Neural progenitor cell (in vitro differentiated cells): ENCODE measurements around the gene ELF1. TPM values are rescaled to one million over a fixed set of nuclear protein-coding genes. Genes with fewer than 3 reads are reported as not detected.
"Not testable (repeated sequence)": the region's sequence is repeated elsewhere in the genome, so short reads cannot be mapped to it uniquely, and the experiment has no call there.

Source experiments
- DNase-seq: peaks from one replicate; pipeline ENCODE4 v3.0.0-alpha.2; 2016; ENCODE audit warnings: low spot score
- H2AFZ ChIP-seq: fragments of 200-600 bp; sonication (generic); replicated peaks from 2 replicates; pipeline ENCODE4 v1.6.1; 2016; ENCODE audit warnings: antibody characterized with exemption
- H3F3A ChIP-seq: fragments of 200-600 bp; sonication (generic); 2 replicates; pipeline ENCODE4 v1.6.1; 2016; ENCODE audit warnings: antibody characterized with exemption, low read depth
- H3K27ac ChIP-seq: fragments of 200-600 bp; sonication (generic); 2 replicates; pipeline ENCODE4 v1.5.1; 2016; ENCODE audit warnings: mild to moderate bottlenecking
- H3K27me3 ChIP-seq: fragments of 200-600 bp; sonication (generic); 2 replicates; pipeline ENCODE4 v1.6.1; 2016; ENCODE audit warnings: mild to moderate bottlenecking, moderate library complexity
- H3K36me3 ChIP-seq: fragments of 200-600 bp; sonication (generic); 2 replicates; pipeline ENCODE4 v1.5.1; 2016
- H3K4me1 ChIP-seq: fragments of 200-600 bp; sonication (generic); 2 replicates; pipeline ENCODE4 v1.6.1; 2016; ENCODE audit warnings: mixed run types
- H3K4me2 ChIP-seq: fragments of 200-600 bp; sonication (generic); 2 replicates; pipeline ENCODE4 v1.6.1; 2016
- H3K4me3 ChIP-seq: fragments of 200-600 bp; sonication (generic); 2 replicates; pipeline ENCODE4 v1.5.1; 2016
- H3K79me2 ChIP-seq: fragments of 200-600 bp; sonication (generic); 2 replicates; pipeline ENCODE4 v1.6.1; 2016; ENCODE audit warnings: low read depth
- H3K9ac ChIP-seq: fragments of 200-600 bp; sonication (generic); 2 replicates; pipeline ENCODE4 v1.6.1; 2016
- H3K9me3 ChIP-seq: fragments of 200-600 bp; sonication (generic); 2 replicates; pipeline ENCODE4 v1.5.1; 2016; ENCODE audit warnings: low read depth
- H4K20me1 ChIP-seq: fragments of 200-600 bp; sonication (generic); 2 replicates; pipeline ENCODE4 v1.6.1; 2016; ENCODE audit warnings: low read depth
- H3K27ac Mint-ChIP-seq: 3 replicates; pipeline ENCODE4 v1.8.0; 2021; ENCODE audit warnings: mixed read lengths
- H3K27me3 Mint-ChIP-seq: 2 replicates; pipeline ENCODE4 v1.8.0; 2022; ENCODE audit warnings: low read depth, mild to moderate bottlenecking, inconsistent platforms, moderate library complexity, mixed read lengths; ENCODE audit not compliant: insufficient read depth
- H3K36me3 Mint-ChIP-seq: 3 replicates; pipeline ENCODE4 v1.8.0; 2021; ENCODE audit warnings: mixed read lengths
- H3K4me1 Mint-ChIP-seq: 3 replicates; pipeline ENCODE4 v1.8.0; 2021; ENCODE audit warnings: mixed read lengths
- H3K4me3 Mint-ChIP-seq: 3 replicates; pipeline ENCODE4 v1.8.0; 2021; ENCODE audit warnings: mild to moderate bottlenecking, moderate library complexity, mixed read lengths
- H3K9me3 Mint-ChIP-seq: 3 replicates; pipeline ENCODE4 v1.8.0; 2020; ENCODE audit warnings: mixed read lengths
- CTCF ChIP-seq: fragments of 200-600 bp; sonication (generic); IDR thresholded peaks from 2 replicates; pipeline ENCODE4 v1.5.1; 2017; ENCODE audit warnings: antibody characterized with exemption, mild to moderate bottlenecking
- EZH2 ChIP-seq: fragments of 200-600 bp; sonication (generic); IDR thresholded peaks from 2 replicates; pipeline ENCODE4 v1.6.1; 2017; ENCODE audit warnings: antibody characterized with exemption, mild to moderate bottlenecking, moderate library complexity
- EZH2phosphoT487 ChIP-seq: fragments of 200-600 bp; sonication (generic); IDR thresholded peaks from 2 replicates; pipeline ENCODE4 v1.6.1; 2017; ENCODE audit warnings: antibody characterized with exemption
- total RNA-seq: library from RNA; depleted of rRNA; stranded (reverse); fragments of >200 nt; gene quantifications from 2 replicates; pipeline ENCODE4 v1.2.3, GENCODE V29; 2015; ENCODE audit warnings: low replicate concordance

ELF1 gene
- total RNA-seq, 1 donor from 2014 or later: 9.3 TPM

DNA sequence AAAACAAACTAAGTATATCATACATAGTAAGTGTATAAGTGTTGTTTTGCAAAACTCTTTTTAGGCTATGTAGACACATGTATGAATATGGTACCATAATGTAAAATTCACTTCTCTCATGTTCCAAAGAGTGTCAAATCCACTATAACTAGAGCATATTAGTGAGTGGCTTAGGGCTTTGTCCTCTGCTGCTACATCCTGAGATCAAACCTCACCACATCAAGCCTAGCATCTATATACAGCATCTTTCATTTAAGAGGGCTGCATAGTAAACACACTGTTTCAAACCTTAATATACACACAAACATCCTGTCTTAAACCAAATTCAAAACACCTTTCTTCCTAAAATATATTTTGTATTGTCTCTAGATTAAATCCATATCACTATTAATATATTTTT lies 38.7 kb downstream of the ELF1 start:
- peaks cover 2% of the 10 kb centered on the region for H3K4me1 Mint-ChIP-seq
- H3K4me3 Mint-ChIP-seq: no peak overlapping the region
- no peaks in the 10 kb centered on the region for H3K4me1 ChIP-seq
- no peaks in the 10 kb centered on the region for H3K27me3 ChIP-seq
- H2AFZ ChIP-seq: no peak overlapping the region
- H3K9me3 Mint-ChIP-seq: no peaks in the 10 kb centered on the region
- H3K36me3 ChIP-seq: no peaks in the 10 kb centered on the region
- H3K27me3 Mint-ChIP-seq: no peaks in the 10 kb centered on the region
- H3K9ac ChIP-seq: no peak overlapping the region
- H3K4me3 ChIP-seq: no peak overlapping the region
- H3K9me3 ChIP-seq: no peaks in the 10 kb centered on the region
- H3K79me2 ChIP-seq: no peaks in the 10 kb centered on the region
- H3F3A ChIP-seq: no peaks in the 10 kb centered on the region
- H3K27ac ChIP-seq: no peak overlapping the region
- H3K4me2 ChIP-seq: no peak overlapping the region
- H4K20me1 ChIP-seq: no peaks in the 10 kb centered on the region
- no peaks in the 10 kb centered on the region for H3K36me3 Mint-ChIP-seq
- H3K27ac Mint-ChIP-seq: no peak overlapping the region
- DNase-seq: no peak
- no peak for TF ChIP-seq EZH2
- no peak for TF ChIP-seq CTCF
- no peak for TF ChIP-seq EZH2phosphoT487

- no peak overlapping the region for H3K27ac ChIP-seq
- H3K27me3 ChIP-seq: no peaks in the 10 kb centered on the region
- no peak overlapping the region for H2AFZ ChIP-seq
- Mint-ChIP-seq H3K27me3 (no peaks in the 10 kb centered on the region), H3K36me3 (no peaks in the 10 kb centered on the region), H3K27ac (no peak overlapping the region), H3K4me3 (no peak overlapping the region), H3K9me3 (no peaks in the 10 kb centered on the region), H3K4me1 (peaks cover 5% of the 10 kb centered on the region)
- TF ChIP-seq CTCF (no peak), EZH2phosphoT487 (no peak), EZH2 (no peak)
- H3K4me3 ChIP-seq: no peak overlapping the region
- no peaks in the 10 kb centered on the region for H3K36me3 ChIP-seq
- no peak for DNase-seq
- H4K20me1 ChIP-seq: no peaks in the 10 kb centered on the region
- no peaks in the 10 kb centered on the region for H3F3A ChIP-seq
- H3K79me2 ChIP-seq: no peaks in the 10 kb centered on the region
- H3K9me3 ChIP-seq: no peaks in the 10 kb centered on the region
- no peak overlapping the region for H3K9ac ChIP-seq
- H3K4me1 ChIP-seq: peaks cover 4% of the 10 kb centered on the region
- no peak overlapping the region for H3K4me2 ChIP-seq
Observed at GRCh38 chr13:40979232-40979631, 39.9 kb downstream of the ELF1 start.

DNA sequence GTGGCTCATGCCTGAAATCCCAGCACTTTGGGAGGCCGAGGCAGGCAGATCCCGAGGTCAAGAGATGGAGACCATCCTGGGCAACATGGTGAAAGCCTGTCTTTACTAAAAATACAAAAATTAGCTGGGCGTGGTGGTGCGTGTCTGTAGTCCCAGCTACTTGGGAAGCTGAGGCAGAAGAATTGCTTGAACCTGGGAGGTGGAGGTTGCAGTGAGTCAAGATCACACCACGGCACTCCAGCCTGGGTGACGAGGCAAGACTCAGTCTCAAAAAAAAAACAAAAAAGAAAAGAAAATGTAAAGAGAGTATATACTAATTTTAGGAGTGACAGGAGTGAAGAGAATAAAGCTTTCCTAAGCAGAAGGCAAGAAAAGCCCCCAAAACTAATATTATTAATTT lies 41.0 kb downstream of the ELF1 start:
- not testable (repeated sequence) for H2AFZ ChIP-seq, H3K4me1 Mint-ChIP-seq, H3K9ac ChIP-seq, DNase-seq, H3K27me3 ChIP-seq, H3K36me3 Mint-ChIP-seq, H3K9me3 ChIP-seq, H3K79me2 ChIP-seq, H3K27me3 Mint-ChIP-seq, H3K4me3 ChIP-seq, H3F3A ChIP-seq, H3K27ac ChIP-seq, H3K4me3 Mint-ChIP-seq, H3K4me1 ChIP-seq, H3K4me2 ChIP-seq, H3K27ac Mint-ChIP-seq, H3K36me3 ChIP-seq, H3K9me3 Mint-ChIP-seq, H4K20me1 ChIP-seq

DNA sequence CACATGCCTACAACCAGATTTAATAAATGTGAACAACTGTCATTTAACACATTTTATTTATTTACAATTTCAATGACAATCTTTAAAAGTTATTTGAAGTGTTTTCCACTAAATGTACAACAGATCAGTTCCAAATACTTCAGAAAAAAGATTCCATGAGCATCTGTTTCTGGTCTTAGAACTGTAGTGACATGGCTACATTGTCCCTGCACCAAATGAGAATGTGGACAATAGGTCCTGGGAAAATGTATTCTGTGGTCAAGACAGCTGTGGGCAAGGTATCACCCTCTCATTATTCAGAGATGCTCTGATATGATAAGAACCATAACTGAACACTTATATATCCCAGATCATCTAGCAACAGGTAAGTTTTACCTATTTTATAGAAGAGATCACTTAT lies 43.7 kb downstream of the ELF1 start:
- no peaks in the 10 kb centered on the region for H3K9me3 ChIP-seq

More for the DNA sequence above, 43.7 kb downstream of the ELF1 start:
- no peak overlapping the region for H3K4me3 ChIP-seq
- no peaks in the 10 kb centered on the region for H3K36me3 ChIP-seq
- no peak overlapping the region for H3K4me2 ChIP-seq
- no peak for DNase-seq
- H3K4me3 Mint-ChIP-seq: no peak overlapping the region
- H3K27ac Mint-ChIP-seq: no peak overlapping the region
- no peaks in the 10 kb centered on the region for H3K36me3 Mint-ChIP-seq
- no peaks in the 10 kb centered on the region for H3K27me3 ChIP-seq
- peaks cover 7% of the 10 kb centered on the region for H3K4me1 ChIP-seq
- no peaks in the 10 kb centered on the region for H3F3A ChIP-seq
- H3K79me2 ChIP-seq: no peaks in the 10 kb centered on the region
- H3K27ac ChIP-seq: no peak overlapping the region
- H3K9me3 Mint-ChIP-seq: no peaks in the 10 kb centered on the region
- H3K9ac ChIP-seq: no peak overlapping the region
- no peaks in the 10 kb centered on the region for H3K27me3 Mint-ChIP-seq
- H4K20me1 ChIP-seq: no peaks in the 10 kb centered on the region
- H2AFZ ChIP-seq: no peak overlapping the region
- H3K4me1 Mint-ChIP-seq: peaks cover 5% of the 10 kb centered on the region
- TF ChIP-seq EZH2 (no peak), EZH2phosphoT487 (no peak), CTCF (no peak)
